ENCODE measurements around the gene UCMA. TPM values are rescaled to one million over a fixed set of nuclear protein-coding genes. Genes with fewer than 3 reads are reported as not detected.

UCMA gene
- total RNA-seq, 1 donor from 2014 or later = not detected

GRCh38 chr10:13206091-13206490 is 28.1 kb downstream of the UCMA start:
- DNase-seq (ENCODE audit: low read depth) = no peak
- no peak overlapping the region for H3K4me3 ChIP-seq (ENCODE audit: low read depth, low read length)
- TF ChIP-seq CTCF (conservative IDR thresholded peaks at IDR 0.05; ENCODE audit: low read depth, low read length) = no peak

- no peak for TF ChIP-seq CTCF (conservative IDR thresholded peaks at IDR 0.05; ENCODE audit: low read depth, low read length)
- H3K4me3 ChIP-seq (ENCODE audit: low read depth, low read length) = no peak overlapping the region
- DNase-seq (ENCODE audit: low read depth) = no peak
Measured at GRCh38 chr10:13201132-13201531, 33.0 kb downstream of the UCMA start.

DNA sequence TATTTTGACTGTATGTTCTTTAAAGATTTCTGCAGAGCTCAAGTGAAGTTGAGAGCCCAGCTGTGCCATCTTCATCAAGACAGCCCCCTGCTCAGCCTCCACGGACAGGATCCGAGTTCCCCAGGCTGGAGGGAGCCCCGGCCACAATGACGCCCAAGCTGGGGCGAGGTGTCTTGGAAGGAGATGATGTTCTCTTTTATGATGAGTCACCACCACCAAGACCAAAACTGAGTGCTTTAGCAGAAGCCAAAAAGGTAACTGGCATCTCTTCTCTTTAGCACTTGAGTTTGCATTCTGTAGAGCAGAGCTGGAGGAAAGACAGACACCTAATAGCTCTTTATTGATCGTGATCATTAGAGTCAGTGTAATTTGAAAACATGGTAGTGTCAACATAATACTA is 39.2 kb downstream of the UCMA start:
- DNase-seq (ENCODE audit: low read depth) = no peak

GRCh38 chr10:13193637-13194036 is 40.5 kb downstream of the UCMA start:
- no peak overlapping the region for H3K4me3 ChIP-seq (ENCODE audit: low read depth, low read length)
- no peak for DNase-seq (ENCODE audit: low read depth)
- no peak for TF ChIP-seq CTCF (conservative IDR thresholded peaks at IDR 0.05; ENCODE audit: low read depth, low read length)

More for the DNA sequence above, 39.2 kb downstream of the UCMA start:
- no peak overlapping the region for H3K4me3 ChIP-seq (ENCODE audit: low read depth, low read length)
- TF ChIP-seq CTCF (conservative IDR thresholded peaks at IDR 0.05; ENCODE audit: low read depth, low read length) = no peak

GRCh38 chr10:13191362-13191761 is 42.8 kb downstream of the UCMA start:
- no peak overlapping the region for H3K4me3 ChIP-seq (ENCODE audit: low read depth, low read length)
- no peak for DNase-seq (ENCODE audit: low read depth)
- no peak for TF ChIP-seq CTCF (conservative IDR thresholded peaks at IDR 0.05; ENCODE audit: low read depth, low read length)

GRCh38 chr10:13190816-13191215 is 43.4 kb downstream of the UCMA start:
- no peak for TF ChIP-seq CTCF (conservative IDR thresholded peaks at IDR 0.05; ENCODE audit: low read depth, low read length)
- no peak for DNase-seq (ENCODE audit: low read depth)
- no peak overlapping the region for H3K4me3 ChIP-seq (ENCODE audit: low read depth, low read length)

DNA sequence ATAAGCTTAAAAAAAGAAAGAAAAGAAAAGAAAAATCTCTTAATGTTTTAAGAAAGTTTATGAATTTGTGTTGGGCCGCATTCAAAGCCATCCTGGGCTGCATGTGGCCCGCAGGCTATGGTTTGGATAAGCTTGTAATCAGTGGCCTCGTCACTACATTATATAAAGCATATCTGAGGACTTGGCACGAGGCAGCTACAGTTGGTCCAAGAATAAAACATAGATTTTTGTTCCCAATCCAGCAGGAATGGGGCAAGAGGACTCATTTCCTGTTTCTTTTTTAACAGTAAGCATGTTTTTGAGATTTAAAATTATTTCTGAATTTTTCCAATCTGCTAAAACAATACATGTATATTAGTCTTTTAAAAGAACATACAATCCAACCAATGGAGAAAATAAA is 44.2 kb downstream of the UCMA start:
- H3K4me3 ChIP-seq (ENCODE audit: low read depth, low read length) = no peak overlapping the region
- DNase-seq (ENCODE audit: low read depth) = no peak
- TF ChIP-seq CTCF (conservative IDR thresholded peaks at IDR 0.05; ENCODE audit: low read depth, low read length) = no peak
